Fibroblast of lung (primary cell): Measurements from ENCODE around the gene ZNF692. TPM values are rescaled to one million over a fixed set of nuclear protein-coding genes. Genes with fewer than 3 reads are reported as not detected.
"Not testable (repeated sequence)": the region's sequence is repeated elsewhere in the genome, so short reads cannot be mapped to it uniquely, and the experiment has no call there.

Source experiments
- DNase-seq, 2 donors: peaks; one replicate each; pipeline versions ENCODE4 v3.0.0 to v3.0.0-alpha.2; 2010; ENCODE audit warnings: low read depth in 2 of 2
- H2AFZ ChIP-seq: 2 replicates; pipeline ENCODE4 v1.5.1; 2012; ENCODE audit warnings: low read length, control low read depth, inconsistent platforms
- H3K27ac ChIP-seq: 2 replicates; pipeline ENCODE4 v1.5.1; 2011; ENCODE audit warnings: low read length, control low read depth; ENCODE audit not compliant: insufficient read depth
- H3K27me3 ChIP-seq: 2 replicates; pipeline ENCODE4 v1.5.1; 2011; ENCODE audit warnings: mild to moderate bottlenecking, low read length; ENCODE audit not compliant: control insufficient read depth, insufficient read depth
- H3K36me3 ChIP-seq: 2 replicates; pipeline ENCODE4 v1.5.1; 2011; ENCODE audit warnings: low read length; ENCODE audit not compliant: control insufficient read depth, insufficient read depth
- H3K4me1 ChIP-seq: 2 replicates; pipeline ENCODE4 v1.5.1; 2011; ENCODE audit warnings: low read length; ENCODE audit not compliant: control insufficient read depth, insufficient read depth; ENCODE audit errors: extremely low read depth
- H3K4me2 ChIP-seq: 2 replicates; pipeline ENCODE4 v1.5.1; 2011; ENCODE audit warnings: low read length, control low read depth; ENCODE audit not compliant: insufficient read depth; ENCODE audit errors: extremely low read depth
- H3K4me3 ChIP-seq, 4 experiments: fragments of 200-600 bp in 1 of 4; sonication (generic) in 1 of 4; replicated peaks in 1 of 4; 2 replicates each; pipeline ENCODE4 v1.5.1; 2011 to 2016; ENCODE audit warnings: low read length in 4 of 4, low read depth in 3 of 4, mild to moderate bottlenecking in 3 of 4, control low read depth in 2 of 4, inconsistent platforms in 1 of 4, mixed read lengths in 1 of 4; ENCODE audit not compliant: insufficient read depth in 1 of 4; ENCODE audit errors: control extremely low read depth in 1 of 4
- H3K79me2 ChIP-seq: 2 replicates; pipeline ENCODE4 v1.5.1; 2012; ENCODE audit warnings: mild to moderate bottlenecking, low read length, inconsistent platforms; ENCODE audit not compliant: control insufficient read depth, insufficient read depth
- H3K9ac ChIP-seq: 2 replicates; pipeline ENCODE4 v1.5.1; 2011; ENCODE audit warnings: mild to moderate bottlenecking, low read length, control low read depth; ENCODE audit not compliant: insufficient read depth
- H3K9me3 ChIP-seq: 2 replicates; pipeline ENCODE4 v1.5.1; 2012; ENCODE audit warnings: low read depth, low read length; ENCODE audit not compliant: control insufficient read depth, insufficient read depth
- H4K20me1 ChIP-seq: 2 replicates; pipeline ENCODE4 v1.5.1; 2011; ENCODE audit warnings: low read length; ENCODE audit not compliant: control insufficient read depth, insufficient read depth; ENCODE audit errors: extremely low read depth
- CTCF ChIP-seq, 2 donors: IDR thresholded peaks in 1 of 2; conservative IDR thresholded peaks in 1 of 2; 1 replicate in 1 of 2; 2 replicates in 1 of 2; pipeline ENCODE4 v1.5.1; 2011 to 2012; ENCODE audit warnings: low read length in 2 of 2, control low read depth in 1 of 2, inconsistent platforms in 1 of 2, low read depth in 1 of 2, mild to moderate bottlenecking in 1 of 2
- EZH2 ChIP-seq: IDR thresholded peaks from 2 replicates; pipeline ENCODE4 v1.5.1; 2012; ENCODE audit warnings: low read length, control low read depth, mild to moderate bottlenecking; ENCODE audit errors: missing control alignments
- polyA plus RNA-seq, 2 donors: library from polyadenylated mRNA; depleted of rRNA in 1 of 2; stranded (reverse) in 1 of 2; unstranded in 1 of 2; fragments of >200 nt; gene quantifications; 2 replicates each; pipeline ENCODE4 v1.2.1, GENCODE V29; 2011 to 2012; ENCODE audit warnings: missing spikeins in 1 of 2
- total RNA-seq: library from RNA; depleted of rRNA; stranded (reverse); fragments of >200 nt; gene quantifications from 2 replicates; pipeline ENCODE4 v1.2.1, GENCODE V29; 2014

The ZNF692 gene
- total and polyA plus RNA-seq, 2 donors (not counting 1 experiment from before 2014, with no cell fraction given) = 7.6 to 16.2 TPM

DNA sequence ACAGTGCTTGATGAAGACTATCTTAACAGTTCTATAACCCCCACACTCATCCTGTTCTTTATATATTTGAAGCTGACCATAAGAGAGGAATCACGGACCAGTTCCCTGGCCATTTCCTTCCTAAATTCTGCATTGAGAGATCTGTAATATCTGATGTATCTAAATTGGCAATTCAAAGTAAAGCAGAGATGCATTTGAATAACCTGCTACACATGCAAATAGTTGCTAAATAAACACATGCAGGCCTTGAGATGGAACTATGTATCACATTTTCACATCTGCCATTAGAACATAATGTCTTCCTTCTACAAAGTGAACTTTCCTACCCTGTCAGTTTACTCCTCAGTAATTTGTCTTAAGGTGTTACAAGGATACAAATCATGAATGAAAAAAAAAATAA lies 26.8 kb upstream of the ZNF692 start:
- Histone ChIP-seq H4K20me1 (no peaks in the 10 kb centered on the region), H3K79me2 (no peaks in the 10 kb centered on the region), H3K4me2 (no peak overlapping the region), H3K36me3 (no peaks in the 10 kb centered on the region), H3K9ac (no peak overlapping the region), H2AFZ (no peak overlapping the region), H3K4me3 (no peak overlapping the region), H3K27ac (no peak overlapping the region), H3K27me3 (no peaks in the 10 kb centered on the region), H3K4me1 (no peaks in the 10 kb centered on the region), H3K9me3 (no peaks in the 10 kb centered on the region)
- no peak for DNase-seq
- TF ChIP-seq CTCF (conservative IDR thresholded peaks at IDR 0.05 in 1 of 2, IDR thresholded peaks at IDR 0.05 in 1 of 2; ENCODE audit: low read depth in 1 of 2, low read length in 2 of 2) (no peak), EZH2 (no peak)

DNA sequence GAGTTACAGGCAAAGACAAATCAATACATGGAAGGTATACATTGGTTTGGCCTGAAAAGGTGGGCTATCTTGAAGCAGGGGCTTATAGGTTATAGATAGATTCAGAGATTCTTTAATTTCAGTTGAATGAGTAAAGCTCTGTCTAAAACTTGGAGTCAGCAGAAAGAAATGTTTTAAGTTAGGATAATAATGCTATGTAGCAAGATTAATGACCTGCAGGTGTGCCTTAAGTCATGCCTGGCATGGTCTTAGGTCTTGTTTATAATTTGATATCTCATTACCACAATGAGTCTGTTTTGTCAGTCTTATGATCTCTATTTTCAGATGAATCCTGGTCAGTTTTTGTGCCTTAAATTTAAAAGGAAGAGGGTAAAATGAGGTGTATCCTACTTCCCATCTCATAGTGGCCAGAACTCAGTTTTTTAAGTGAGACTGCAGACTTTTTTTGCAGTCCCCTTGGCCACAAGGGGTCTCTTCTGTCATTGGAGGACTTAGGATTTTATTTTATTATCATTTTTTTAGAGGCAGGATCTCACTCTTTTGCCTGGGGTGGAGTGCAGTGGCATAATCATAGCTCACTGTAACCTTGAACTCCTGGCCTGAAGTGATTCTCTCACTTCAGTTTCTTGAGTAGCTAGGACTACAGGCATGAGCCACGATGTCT lies 25.9 kb upstream of the ZNF692 start:
- no peaks in the 10 kb centered on the region for H3K9me3 ChIP-seq
- DNase-seq = peak in 1 of 2 donors; percentile 78
- H2AFZ ChIP-seq = no peak overlapping the region
- H3K79me2 ChIP-seq = no peaks in the 10 kb centered on the region
- no peaks in the 10 kb centered on the region for H3K36me3 ChIP-seq
- no peak for TF ChIP-seq CTCF (conservative IDR thresholded peaks at IDR 0.05 in 1 of 2, IDR thresholded peaks at IDR 0.05 in 1 of 2; ENCODE audit: low read depth in 1 of 2, low read length in 2 of 2)
- TF ChIP-seq EZH2 = no peak
- H3K4me1 ChIP-seq = no peaks in the 10 kb centered on the region
- peaks cover 3% of the 10 kb centered on the region for H3K27me3 ChIP-seq
- H3K9ac ChIP-seq = no peak overlapping the region
- H3K27ac ChIP-seq = no peak overlapping the region
- H3K4me3 ChIP-seq = no peak overlapping the region
- no peak overlapping the region for H3K4me2 ChIP-seq
- H4K20me1 ChIP-seq = no peaks in the 10 kb centered on the region

GRCh38 chr1:248882427-248882826 lies 23.5 kb upstream of the ZNF692 start:
- H3K27me3 ChIP-seq, DNase-seq, H2AFZ ChIP-seq, H3K79me2 ChIP-seq, H4K20me1 ChIP-seq, H3K27ac ChIP-seq, H3K36me3 ChIP-seq, H3K4me3 ChIP-seq, H3K4me2 ChIP-seq, H3K9ac ChIP-seq, H3K4me1 ChIP-seq, H3K9me3 ChIP-seq: not testable (repeated sequence)
